T follicular helper cell (primary cell): ENCODE results near the gene GLIS1.

Experiments used
- DNase-seq: peaks from one replicate; pipeline ENCODE4 v3.0.0-alpha.2; 2020; ENCODE audit warnings: low read depth

GLIS1 gene

DNA sequence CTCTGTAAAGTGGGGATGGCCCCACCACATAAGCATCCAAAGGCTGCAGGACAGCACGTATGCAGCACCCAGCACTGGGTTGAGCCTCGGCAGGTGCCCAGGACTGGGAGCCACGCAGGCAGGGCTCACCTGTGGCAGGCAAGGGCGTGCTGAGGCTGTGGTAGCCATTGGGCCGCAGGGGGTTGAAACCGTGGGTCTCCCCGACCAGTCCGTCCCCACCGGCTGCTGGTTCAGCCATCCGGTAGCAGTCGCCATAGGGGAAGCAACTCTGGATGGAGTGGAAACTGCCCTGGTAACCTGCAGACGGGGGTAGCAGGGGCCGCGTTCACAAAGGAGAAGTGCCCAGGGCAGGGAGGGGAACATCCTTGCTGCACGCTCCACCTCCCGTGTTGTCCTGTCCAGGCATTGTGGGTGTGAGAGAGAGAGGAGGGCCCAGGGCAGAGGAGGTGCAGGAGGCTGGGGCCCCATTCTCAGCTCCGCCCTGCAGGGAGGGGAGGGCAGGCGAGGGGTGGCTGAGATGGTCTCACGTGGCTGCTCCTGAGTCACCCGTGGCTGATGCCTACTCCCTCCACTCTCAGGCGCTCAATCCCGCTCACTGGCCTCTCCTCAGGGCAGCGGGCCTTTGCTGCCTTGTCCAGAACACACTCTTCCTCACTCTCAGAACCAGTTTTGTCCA lies 229.8 kb downstream of the GLIS1 start:
- no peak for DNase-seq

DNA sequence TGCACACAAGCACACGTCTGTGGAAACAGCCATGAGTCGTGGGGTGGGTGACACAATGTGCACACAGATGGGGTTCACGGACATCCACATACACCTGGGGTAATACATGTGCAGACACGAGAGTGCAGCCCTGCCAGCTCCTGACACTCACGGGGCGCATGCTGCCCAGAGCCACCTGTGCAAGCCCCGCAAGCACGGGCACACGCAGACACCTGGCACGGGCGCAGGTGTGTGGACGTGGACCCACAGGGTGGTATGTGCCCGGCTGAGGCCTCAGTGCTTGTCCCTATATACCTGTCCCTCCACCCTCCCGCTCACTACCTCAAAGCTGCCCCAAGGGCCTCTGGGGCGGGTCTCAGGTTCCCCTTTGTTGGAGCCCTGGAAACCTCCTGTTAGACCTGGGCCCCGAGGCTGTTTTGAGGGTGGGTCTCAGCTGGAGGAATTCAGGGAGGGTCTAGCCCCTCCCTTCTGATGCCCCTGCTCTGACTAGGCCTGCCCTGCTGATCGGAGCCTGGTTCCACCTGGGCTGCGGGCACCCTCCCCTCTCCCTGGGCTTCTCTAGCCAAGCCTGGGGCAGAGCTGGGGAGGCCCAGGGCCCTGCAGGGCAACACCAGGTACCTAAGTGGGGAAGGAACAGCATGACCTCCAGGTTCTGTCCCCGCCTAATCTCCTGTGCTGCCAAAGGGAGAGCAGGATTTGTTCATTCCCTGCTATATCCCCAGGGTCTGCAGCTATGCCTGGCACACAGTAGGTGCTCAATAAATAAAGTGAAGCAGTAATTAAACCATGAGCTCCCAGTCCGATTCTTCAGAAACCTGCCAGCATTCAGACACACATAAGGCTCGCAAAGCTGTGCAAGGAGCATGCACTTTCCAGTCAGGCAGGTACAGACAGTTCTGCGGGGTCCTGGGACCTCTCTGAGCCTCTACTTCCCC lies 230.6 kb downstream of the GLIS1 start:
- DNase-seq: no peak

DNA sequence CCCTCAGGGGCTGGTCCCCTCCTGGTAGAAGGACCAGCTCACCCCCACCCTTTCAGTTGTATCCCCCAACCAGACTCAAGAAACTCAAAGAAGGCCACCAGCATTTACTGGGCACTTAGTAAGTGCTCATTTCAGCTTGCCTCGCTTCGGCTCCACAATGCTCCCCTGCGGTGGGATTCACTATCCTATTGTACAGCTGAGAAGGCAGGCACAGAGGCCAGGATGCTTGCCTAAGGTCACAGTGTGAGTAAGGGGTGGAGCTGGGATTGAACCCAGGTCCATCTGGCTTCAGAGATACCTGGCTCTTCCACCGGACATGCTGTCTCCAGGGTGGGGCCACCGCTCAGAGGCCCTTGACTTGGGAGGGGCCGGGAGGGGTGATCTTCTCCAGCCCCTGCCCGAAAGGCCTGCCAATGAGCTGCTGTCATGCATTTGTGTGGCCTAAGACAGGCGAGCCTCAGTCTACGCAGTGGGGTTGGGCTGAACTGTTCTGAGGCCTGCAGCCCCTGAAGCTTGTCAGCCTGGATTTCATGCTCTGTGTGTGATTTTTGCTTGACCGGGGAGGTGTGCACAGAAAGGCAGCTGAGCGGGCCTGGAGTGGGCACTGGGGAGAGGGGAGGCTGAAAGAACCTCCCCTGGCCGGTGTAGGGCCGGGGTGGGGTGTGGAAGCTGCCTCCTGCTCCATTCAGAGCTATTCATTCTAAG lies 231.7 kb downstream of the GLIS1 start:
- DNase-seq: no peak

DNA sequence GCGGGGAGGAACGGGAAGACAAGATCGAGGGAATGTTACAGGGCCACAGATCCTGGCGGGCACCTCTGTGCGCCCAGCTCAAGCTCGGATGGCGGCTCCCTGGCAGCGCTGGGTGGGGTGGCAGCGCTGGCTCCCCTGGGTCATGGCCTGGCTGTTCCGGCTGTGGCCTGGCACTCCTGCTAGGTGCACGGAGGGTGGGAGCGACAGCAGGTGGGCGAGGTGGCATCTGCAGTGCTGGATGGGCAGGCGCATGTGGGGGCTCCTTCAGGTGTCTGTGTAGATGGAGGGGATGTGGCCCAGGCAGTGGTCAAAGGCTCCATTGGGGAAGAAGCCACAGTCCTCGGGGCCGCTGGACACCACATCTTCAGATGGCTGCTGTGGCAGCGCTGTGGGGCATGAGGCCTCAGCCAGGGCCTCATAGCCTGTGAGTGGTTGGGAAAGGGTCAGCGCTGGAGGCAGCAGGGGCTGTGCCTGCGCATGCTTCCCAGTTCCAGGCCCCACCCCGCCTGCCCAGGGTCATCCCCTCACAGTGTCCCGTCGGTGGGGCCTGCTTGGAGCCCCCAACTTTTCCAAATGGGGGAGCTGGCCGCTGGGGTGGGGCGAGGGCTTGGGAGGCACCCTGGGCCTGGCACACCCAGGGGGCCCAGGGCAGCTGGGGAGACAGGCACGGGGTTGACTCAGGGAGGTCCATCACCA lies 232.5 kb downstream of the GLIS1 start:
- DNase-seq: no peak

DNA sequence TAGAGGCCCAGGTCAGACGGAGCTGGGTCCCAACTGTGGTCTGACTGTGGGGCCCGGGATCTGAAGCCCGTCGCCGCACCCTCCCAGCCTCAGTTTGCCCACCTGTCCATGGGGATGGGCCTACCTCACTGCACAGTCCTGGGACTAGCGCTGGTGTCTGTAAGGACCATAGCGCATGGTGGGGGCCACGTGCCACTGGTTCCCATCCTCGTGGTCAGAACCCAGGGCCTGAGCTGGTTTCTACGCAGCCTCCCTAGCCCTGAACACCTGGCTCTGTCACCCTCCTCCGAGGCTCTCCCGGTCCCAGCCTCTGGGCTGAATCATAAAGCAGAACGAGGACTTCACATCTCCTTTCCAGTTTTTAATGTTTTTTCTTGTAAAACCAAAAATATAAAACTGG lies 233.1 kb downstream of the GLIS1 start:
- DNase-seq: no peak

DNA sequence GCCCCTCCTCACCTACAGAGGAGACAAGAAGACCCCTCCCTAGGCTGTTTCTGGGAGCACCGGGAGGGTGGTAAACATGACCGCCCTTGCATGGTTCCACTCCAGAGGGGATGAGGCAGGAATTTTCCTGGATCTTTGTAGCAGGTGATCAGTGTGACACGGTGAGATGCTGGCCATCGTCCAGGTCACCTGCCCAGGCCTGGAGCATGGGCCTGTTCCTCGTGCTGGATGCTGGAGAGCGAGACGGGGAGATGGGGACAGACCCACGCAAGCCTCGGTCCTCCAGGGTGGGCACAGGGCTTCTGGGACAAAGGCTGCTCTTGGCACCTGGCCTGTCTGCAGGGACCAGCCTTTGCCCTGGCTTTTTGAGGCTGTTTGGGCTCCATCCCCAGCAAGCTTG lies 233.6 kb downstream of the GLIS1 start:
- DNase-seq: no peak

DNA sequence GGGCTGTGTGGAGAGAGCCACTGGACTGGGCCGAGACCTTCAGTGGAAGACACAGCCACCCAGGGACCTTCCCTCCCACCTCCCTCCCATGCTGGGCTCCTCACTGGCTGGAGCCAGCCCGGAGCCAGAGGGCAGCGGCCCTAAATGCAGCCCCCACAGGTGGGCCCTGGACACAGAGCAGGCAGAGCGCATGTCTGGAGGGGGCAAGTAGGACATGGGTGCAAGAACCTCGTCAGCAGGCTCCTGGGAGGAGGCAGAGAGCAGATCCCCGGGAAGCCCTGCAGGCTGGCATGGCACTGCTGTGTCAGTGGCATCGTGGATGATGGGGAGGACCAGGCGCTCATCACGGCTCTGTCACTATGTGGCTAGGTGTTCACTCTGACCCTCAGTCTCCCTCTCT lies 234.1 kb downstream of the GLIS1 start:
- DNase-seq: no peak

DNA sequence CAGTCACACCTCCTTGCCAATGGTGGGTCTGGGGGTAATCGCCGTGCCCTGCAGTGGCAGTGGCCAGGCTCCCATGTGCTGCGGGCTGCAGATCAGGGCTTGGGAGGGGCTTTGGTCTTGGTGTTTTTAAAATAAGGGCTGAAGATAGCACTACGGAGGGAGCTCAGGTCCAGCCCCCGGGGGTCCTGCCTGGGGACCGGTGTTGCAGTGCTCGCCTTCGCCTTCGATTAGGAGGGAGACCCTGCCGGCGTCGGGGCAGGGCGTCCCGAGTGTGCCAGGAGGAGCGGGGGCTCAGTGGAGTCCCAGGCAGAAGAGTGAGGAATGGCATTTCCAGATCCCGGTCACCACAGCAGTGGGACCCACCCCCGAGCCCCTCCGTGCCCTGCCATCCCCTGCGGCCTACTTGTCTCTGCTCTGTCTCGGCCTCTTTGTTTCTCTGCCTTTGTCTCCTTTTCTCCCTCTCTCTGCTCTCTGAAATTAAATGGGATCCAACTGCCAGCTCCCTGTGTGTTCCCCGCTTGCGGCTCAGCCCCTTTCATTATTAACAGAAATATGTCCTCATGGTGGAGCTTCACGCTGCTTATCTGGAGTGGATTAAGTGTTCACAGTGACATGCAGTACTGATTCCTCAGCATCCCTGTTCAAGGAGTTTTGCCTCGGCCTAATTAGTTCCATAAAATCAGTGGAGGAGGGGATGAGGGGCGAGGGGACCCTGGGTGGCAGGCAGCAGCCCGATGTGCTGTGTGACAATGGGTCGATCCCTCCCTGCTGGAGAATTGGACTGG lies 235.3 kb downstream of the GLIS1 start:
- DNase-seq: no peak

DNA sequence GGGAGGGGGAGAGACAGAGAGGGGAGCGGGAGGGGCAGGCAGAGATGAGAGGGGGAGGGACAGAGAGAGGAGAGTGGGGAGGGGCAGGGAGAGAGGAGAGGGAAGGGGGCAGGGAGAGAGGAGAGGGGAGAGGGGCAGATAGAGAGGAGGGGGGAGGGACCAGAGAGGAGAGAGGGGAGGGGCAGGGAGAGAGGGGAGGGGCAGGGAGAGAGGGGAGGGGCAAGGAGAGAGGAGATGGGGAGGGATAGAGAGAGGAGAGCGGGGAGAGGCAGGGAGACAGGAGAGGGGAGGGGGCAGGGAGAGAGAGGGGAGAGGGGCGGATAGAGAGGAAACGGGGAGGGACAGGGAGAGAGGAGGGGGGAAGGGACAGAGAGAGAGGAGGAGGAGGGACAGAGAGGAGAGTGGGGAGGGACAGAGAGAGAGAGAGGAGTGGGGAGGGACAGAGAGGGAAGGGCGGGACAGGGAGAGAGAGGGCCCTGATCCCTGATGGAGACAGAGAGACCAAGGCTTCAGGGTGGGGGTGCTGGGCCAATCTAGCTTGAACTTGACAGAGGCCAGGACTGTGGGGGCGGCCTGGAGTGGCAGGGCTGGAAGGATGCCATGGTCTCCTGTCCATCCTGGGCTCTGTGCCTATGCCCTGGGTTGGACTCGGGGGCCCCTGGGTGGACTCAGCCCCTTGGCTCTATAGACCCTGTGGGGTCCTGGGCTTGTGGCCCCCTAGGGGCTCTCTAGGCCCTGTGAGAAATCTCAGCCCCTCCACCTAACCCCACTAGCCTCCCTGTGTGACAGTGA lies 236.1 kb downstream of the GLIS1 start:
- DNase-seq: no peak

DNA sequence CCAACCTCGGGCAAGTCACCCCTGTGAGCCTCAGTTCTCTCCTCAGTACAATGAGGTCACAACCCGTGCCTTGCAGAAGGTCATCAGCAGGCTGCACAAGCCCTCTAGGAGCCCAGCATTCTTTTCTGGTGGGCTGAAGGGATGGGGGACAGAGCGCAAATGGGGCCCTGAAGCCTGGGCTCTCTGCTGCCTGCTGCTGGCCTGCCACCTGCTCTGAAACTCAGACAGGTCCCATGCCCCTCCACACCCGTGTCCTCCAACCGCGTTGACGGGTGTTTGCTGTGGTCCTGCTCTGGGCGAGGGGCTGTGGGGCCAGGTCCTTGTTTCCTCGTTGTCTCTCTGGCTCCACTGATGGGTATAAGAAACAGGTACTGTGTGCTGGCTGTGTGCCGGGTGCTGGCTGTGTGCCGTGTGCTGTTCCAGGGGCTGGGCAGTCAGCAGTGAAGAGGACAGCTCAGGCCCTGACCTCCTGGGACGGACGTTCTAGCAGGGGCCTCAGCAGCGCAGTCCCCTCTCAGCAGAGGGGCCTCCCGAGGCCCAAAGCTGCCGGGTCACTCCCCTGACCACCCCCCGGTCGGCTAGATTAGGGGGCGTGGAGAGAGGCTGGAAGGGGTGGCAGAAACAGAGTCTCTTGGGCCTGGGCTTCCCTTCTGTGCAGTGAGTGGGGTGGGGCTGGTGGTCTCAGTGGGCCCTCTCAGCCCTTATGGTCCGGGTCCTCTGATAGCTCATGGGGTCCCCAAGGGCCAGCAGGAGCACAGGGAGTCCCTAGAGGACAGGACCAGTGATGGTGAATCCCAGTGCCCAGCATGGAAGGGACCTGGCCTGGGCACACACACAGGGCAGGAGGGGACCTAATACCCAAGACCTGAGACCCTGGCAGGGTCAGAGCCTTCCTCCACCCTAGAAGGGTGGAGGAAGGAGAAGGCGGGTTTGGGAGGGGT lies 237.6 kb downstream of the GLIS1 start:
- no peak for DNase-seq

DNA sequence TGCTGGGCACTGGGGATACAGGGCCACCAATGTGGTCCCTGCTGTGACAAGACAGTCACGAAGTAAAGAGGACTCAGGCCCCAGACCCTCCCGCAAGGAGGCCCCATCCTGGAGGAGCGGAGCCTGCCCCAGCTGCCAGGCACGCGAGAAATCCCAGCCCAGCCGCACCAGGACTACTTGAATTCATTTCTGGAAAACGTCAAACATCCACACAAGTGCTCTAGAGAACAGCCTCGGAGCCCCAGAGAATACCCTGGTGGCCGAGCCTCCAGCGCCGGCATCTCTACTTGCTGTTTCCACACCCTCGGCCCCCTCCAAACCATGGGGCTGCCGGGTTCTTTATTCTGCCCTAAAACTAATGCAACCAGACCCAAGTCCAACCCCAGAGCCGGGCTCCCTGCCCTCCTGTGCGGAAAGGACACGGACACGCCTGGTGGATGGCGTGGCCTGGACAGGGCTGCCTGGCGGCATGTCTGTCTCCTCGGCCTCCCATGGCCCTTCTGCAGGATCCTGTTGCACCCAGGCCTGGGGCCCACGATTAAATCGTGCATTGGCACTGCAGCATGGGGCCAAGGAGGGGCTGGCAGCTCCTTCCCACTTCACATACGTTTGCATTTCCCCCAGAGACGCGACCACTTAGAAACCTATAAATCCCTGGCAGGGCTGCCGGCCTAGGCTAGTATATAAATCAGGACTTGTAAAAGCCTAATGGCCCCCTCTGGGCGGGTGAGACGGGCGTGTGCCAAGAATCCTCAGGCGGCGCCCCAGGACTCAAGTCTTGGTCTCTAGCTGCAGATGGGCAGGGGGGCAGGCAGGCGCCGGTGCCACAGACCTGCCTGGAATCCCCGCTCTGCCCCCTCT lies 238.5 kb downstream of the GLIS1 start:
- no peak for DNase-seq

DNA sequence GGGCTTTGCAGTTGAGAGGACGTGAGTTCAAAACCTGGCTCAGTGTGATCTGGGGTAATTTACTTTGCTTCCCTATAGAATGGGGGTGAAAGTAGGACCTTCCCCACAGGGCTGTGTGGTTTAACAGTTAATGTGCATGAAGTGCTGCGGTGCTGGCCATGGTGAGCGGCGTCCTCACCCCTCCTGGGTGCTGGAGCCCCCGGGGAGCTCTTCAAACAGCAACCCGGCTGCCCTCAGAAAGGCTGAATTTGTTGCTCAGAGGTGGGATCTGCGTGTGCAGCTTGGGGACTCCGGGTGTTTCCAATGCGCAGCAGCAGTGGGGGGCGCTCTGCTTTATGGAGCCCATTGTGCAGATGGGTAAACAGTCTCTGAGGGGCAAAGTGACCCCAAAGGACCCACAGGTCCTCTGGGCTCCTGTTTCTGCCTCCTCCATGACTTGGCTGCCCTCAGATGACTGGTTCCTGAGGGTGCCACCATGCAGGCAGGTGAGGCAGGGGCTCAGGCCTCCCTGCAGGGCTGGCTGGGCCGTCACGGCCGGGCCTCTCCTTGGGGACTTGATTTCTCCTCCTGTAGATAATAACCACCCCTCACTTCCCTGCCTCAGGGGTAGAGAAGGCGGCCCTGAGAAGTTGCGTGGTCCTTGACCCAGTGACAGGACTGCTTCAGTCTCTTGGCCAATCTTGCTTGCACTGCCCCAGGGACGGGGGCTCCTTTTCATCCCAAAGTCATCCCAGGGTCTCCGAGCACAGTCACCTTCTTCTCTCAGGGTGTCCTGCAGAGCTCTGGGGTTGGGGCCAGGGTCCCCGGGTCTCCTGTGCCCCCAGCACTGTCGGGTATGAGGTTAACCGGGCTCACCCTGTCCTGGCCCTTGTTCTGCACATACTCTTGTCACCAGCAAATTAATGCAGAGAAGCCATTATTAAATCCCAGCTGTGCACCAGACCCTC lies 239.4 kb downstream of the GLIS1 start:
- DNase-seq: no peak

DNA sequence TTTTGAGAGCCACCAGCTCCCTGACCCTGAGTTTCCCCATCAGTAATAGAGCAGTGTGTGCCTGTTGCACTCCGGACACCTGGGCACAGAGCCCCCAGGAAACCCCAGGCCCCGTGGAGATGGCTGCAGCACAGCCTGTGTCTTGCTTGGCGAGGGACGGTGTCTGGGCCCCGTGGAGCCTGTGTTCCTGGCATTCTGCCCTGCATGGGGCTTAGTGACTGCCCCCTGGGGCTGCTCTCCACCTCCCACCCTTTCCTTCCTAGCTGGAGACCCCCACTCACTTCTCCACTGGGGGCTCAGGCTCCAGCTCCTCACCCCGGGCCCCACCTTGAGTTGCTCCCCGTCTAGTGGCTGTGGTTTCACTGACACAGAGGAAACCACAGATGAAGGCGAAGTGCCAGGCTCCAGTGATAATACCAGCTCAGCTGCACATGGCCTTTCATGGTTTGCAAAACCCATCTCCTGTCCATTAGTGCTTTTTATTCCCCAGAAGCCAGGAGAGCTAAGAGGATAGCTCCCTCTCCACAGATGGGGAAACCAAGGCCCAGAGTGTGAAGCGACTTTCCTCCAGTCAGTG lies 240.3 kb downstream of the GLIS1 start:
- DNase-seq: no peak

DNA sequence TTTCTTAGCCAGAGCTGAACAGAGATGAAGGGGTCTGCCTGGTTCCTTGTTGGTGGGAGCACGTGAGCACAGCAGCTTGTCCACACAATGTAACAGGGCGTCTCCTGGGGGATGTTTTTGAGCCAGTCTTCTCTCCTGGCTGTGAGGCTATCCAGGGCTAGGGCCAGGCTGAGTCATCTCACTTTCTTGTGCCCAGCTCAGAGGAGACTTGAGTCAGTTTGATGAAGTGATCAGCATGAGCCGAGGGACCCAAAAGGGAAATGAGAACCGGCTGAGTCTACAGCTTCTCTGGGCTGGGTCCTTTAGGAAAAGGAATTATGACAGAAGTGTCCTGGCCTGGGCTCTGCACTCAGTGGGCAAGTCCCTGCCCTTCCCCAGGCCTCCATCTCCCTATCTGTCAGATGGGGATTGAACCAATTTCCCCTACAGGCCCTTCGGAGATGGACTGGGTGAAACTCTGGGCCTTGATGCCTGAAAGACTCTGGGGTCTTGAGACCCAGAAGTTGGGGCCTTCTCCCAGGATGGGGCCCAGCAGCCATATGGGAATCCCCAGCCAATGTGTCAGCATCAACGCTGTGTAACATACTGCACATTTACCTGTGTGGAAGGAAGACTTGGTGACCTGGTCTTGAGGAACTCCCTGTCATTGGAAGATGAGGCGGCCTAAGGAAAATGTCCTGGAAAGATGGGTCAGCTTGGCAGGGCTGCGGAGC lies 243.2 kb downstream of the GLIS1 start:
- DNase-seq: no peak

DNA sequence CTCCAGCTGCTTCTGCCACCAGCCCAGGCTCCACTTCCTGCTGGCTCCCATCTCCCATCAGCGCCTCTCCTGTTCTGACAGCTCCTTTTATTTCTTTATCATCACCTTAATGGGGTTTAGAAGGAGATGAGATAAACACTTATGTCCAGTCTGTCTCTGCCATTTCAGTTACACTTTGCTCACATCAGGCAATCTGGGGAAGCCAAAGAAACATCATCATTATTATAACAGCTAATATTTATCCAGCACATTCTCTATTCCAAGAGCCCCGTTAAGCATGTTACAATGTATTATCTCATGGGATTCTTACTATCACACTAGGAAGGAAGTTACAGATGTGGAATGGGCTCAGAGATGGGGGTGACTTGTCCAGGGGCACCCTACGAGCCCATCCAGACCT lies 248.6 kb downstream of the GLIS1 start:
- no peak for DNase-seq

DNA sequence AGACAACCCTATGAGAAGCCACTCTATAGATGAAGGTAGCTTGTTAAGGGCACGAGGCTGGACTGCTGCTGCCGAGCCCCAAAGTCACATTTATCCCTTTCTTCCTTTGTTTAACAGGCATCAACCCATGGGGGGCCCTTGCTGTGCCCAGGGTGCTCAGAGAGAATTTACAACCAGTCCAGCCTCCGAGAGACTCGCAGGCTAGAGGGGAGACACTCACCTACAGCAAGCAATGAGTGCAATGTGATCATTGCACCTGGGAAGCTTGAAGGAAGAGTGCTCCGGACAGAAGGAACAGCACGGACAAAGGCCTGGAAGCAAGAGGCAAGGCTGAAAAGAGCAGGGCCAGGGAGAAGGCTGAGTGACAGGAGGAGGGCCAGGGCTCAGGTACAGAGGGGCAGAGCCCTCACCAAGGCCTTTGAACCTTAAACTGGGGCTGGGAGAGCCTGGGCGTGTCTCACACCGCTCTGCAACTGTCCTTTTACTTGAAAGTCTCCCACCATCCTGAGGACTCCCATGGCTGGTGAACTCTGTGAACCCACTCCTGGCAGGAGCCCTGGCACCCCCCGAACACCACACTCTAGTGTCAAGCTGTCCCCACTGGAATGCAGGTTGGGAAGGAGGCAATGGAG lies 252.5 kb downstream of the GLIS1 start:
- no peak for DNase-seq
